GM12878 (cell line): ENCODE data around the gene PPT1. TPM values are rescaled to one million over a fixed set of nuclear protein-coding genes. Genes with fewer than 3 reads are reported as not detected.

Source experiments
- ATF7 ChIP-seq: fragments of 450-650 bp; IDR thresholded peaks from 2 replicates; pipeline ENCODE4 v1.6.1; 2016; ENCODE audit warnings: low read depth, mild to moderate bottlenecking
- CBFB ChIP-seq: IDR thresholded peaks from 2 replicates; pipeline ENCODE4 v1.6.1; 2016; ENCODE audit warnings: antibody characterized with exemption, low read depth
- GABPA ChIP-seq: IDR thresholded peaks from 2 replicates; pipeline ENCODE4 v1.6.1; 2014; ENCODE audit warnings: antibody characterized with exemption, low read depth, mild to moderate bottlenecking, inconsistent platforms
- NBN ChIP-seq: fragments of 450-650 bp; IDR thresholded peaks from 2 replicates; pipeline ENCODE4 v1.6.1; 2016
- NFYA ChIP-seq: IDR thresholded peaks from 2 replicates; pipeline ENCODE4 v1.6.1; 2011; ENCODE audit warnings: low read depth, mild to moderate bottlenecking, low read length, improper control_type of control experiment, borderline replicate concordance
- SMAD1 ChIP-seq: fragments of 450-650 bp; IDR thresholded peaks from 2 replicates; pipeline ENCODE4 v1.6.1; 2018; ENCODE audit warnings: mild to moderate bottlenecking, low read depth; ENCODE audit not compliant: partially characterized antibody
- SMARCA5 ChIP-seq: fragments of 450-650 bp; IDR thresholded peaks from 2 replicates; pipeline ENCODE4 v1.6.1; 2017; ENCODE audit warnings: mild to moderate bottlenecking
- SPI1 ChIP-seq: IDR thresholded peaks from 2 replicates; pipeline ENCODE4 v1.6.1; 2011; ENCODE audit warnings: low read depth, mild to moderate bottlenecking, low read length, moderate library complexity, borderline replicate concordance; ENCODE audit not compliant: insufficient read depth
- ZNF274 ChIP-seq: IDR thresholded peaks from one replicate; pipeline ENCODE4 v1.8.0; 2011; ENCODE audit not compliant: insufficient read length, insufficient read depth
- polyA plus RNA-seq, 11 experiments: library from polyadenylated mRNA; depleted of rRNA in 4 of 11; unstranded in 6 of 11; stranded (reverse) in 5 of 11; fragments of >200 nt; fragmentation: Nextera tagmentation in 4 of 11; fragmentation: Illumina TruSeq in 1 of 11; extraction: Ambion mirVana in 4 of 11; extraction: Trizol in 1 of 11; gene quantifications; 1 replicate in 1 of 11; 2 replicates in 10 of 11; pipeline versions ENCODE4 v1.2.1 to v1.2.3, GENCODE V29; 2011 to 2016; ENCODE audit warnings: inconsistent platforms in 2 of 11, missing spikeins in 2 of 11, low read depth in 1 of 11
- total RNA-seq, 4 experiments: library from RNA; depleted of rRNA in 3 of 4; stranded (reverse); fragments of >200 nt in 3 of 4; fragmentation: Illumina TruSeq in 1 of 4; extraction: Trizol in 1 of 4; gene quantifications; 2 replicates each; pipeline versions ENCODE4 v1.2.1 to v1.2.3, GENCODE V29; 2013 to 2021
- TF ChIP-seq, protein P1 (sequence below): fragments of 450-650 bp; formaldehyde crosslinking; IDR thresholded peaks from 2 replicates; pipeline ENCODE4 v1.4.0; 2020; ENCODE audit warnings: mild to moderate bottlenecking, moderate library complexity
- TF ChIP-seq, protein P2 (sequence below): IDR thresholded peaks from 2 replicates; pipeline ENCODE4 v1.6.1; 2012; ENCODE audit warnings: mild to moderate bottlenecking, low read depth, low read length
- TF ChIP-seq, protein P3 (sequence below): IDR thresholded peaks from 2 replicates; pipeline ENCODE4 v1.6.1; 2012; ENCODE audit warnings: low read length, inconsistent platforms
- TF ChIP-seq, protein P4 (sequence below): fragments of 450-650 bp; IDR thresholded peaks from 2 replicates; pipeline ENCODE4 v1.6.1; 2018; ENCODE audit warnings: mild to moderate bottlenecking, low read depth, moderate library complexity; ENCODE audit not compliant: partially characterized antibody
- TF ChIP-seq, protein P5 (sequence below): fragments of 450-650 bp; IDR thresholded peaks from 2 replicates; pipeline ENCODE4 v1.6.1; 2017; ENCODE audit warnings: low read depth, mild to moderate bottlenecking, moderate library complexity

Gene PPT1
- total and polyA plus RNA-seq, 10 of the 15 experiments (the other 5 are each of a cell fraction or from before 2014, with no cell fraction given): 50.4 to 147 (median 103) TPM

DNA sequence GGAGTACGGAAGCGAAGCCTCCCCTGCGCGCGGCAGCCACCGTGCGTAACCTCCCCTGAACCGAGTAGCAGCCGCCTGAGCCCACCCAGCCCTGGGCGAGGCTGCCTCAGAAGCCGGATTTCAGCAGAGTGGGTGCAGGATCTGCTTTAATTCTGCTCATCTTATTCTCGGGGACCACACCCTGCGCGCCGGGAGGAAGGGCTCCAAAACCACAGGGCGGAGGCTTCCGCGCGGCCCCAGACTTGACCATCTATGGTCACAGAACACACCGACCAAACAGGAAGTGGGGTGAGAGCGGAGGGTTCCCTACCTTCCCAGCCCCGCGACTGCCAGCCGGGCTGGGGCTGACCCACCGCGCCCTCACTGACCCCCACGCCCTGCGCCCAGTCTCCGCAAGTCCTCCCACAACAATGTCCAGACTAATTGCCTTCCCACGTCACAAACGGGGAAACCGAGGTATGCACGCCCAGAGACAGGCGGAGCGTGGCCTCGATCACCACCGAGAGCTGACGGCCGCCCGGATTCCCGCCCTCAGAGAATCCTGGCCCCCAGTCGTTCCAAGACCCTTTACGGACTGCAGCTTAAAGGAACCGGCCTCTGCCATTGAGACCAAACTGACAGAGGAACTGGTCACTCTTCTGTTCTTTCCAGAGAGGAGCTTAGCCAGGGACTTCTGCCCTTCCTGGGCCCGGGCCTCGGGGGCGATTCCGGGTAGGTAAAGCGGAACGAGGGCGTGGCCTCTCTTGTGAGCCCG, 57.1 kb downstream of the PPT1 start (continued):
- TF ChIP-seq, protein P1, sequence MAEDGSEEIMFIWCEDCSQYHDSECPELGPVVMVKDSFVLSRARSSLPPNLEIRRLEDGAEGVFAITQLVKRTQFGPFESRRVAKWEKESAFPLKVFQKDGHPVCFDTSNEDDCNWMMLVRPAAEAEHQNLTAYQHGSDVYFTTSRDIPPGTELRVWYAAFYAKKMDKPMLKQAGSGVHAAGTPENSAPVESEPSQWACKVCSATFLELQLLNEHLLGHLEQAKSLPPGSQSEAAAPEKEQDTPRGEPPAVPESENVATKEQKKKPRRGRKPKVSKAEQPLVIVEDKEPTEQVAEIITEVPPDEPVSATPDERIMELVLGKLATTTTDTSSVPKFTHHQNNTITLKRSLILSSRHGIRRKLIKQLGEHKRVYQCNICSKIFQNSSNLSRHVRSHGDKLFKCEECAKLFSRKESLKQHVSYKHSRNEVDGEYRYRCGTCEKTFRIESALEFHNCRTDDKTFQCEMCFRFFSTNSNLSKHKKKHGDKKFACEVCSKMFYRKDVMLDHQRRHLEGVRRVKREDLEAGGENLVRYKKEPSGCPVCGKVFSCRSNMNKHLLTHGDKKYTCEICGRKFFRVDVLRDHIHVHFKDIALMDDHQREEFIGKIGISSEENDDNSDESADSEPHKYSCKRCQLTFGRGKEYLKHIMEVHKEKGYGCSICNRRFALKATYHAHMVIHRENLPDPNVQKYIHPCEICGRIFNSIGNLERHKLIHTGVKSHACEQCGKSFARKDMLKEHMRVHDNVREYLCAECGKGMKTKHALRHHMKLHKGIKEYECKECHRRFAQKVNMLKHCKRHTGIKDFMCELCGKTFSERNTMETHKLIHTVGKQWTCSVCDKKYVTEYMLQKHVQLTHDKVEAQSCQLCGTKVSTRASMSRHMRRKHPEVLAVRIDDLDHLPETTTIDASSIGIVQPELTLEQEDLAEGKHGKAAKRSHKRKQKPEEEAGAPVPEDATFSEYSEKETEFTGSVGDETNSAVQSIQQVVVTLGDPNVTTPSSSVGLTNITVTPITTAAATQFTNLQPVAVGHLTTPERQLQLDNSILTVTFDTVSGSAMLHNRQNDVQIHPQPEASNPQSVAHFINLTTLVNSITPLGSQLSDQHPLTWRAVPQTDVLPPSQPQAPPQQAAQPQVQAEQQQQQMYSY (CRISPR knock-in tag): 0 out of 2 replicates have a peak, but pooled peaks have one; percentile 68
- TF ChIP-seq SMAD1 (peak; percentile 86), GABPA (peak; percentile 60), ZNF274 (no peak), CBFB (peak; percentile 97), NBN (peak; percentile 78), ATF7 (no peak), SPI1 (peak; percentile 84), NFYA (no peak), SMARCA5 (peak; percentile 89)
- TF ChIP-seq, protein P2, sequence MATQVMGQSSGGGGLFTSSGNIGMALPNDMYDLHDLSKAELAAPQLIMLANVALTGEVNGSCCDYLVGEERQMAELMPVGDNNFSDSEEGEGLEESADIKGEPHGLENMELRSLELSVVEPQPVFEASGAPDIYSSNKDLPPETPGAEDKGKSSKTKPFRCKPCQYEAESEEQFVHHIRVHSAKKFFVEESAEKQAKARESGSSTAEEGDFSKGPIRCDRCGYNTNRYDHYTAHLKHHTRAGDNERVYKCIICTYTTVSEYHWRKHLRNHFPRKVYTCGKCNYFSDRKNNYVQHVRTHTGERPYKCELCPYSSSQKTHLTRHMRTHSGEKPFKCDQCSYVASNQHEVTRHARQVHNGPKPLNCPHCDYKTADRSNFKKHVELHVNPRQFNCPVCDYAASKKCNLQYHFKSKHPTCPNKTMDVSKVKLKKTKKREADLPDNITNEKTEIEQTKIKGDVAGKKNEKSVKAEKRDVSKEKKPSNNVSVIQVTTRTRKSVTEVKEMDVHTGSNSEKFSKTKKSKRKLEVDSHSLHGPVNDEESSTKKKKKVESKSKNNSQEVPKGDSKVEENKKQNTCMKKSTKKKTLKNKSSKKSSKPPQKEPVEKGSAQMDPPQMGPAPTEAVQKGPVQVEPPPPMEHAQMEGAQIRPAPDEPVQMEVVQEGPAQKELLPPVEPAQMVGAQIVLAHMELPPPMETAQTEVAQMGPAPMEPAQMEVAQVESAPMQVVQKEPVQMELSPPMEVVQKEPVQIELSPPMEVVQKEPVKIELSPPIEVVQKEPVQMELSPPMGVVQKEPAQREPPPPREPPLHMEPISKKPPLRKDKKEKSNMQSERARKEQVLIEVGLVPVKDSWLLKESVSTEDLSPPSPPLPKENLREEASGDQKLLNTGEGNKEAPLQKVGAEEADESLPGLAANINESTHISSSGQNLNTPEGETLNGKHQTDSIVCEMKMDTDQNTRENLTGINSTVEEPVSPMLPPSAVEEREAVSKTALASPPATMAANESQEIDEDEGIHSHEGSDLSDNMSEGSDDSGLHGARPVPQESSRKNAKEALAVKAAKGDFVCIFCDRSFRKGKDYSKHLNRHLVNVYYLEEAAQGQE: peak; percentile 25; the same call in 1 of the 2 replicates
- TF ChIP-seq, protein P3, sequence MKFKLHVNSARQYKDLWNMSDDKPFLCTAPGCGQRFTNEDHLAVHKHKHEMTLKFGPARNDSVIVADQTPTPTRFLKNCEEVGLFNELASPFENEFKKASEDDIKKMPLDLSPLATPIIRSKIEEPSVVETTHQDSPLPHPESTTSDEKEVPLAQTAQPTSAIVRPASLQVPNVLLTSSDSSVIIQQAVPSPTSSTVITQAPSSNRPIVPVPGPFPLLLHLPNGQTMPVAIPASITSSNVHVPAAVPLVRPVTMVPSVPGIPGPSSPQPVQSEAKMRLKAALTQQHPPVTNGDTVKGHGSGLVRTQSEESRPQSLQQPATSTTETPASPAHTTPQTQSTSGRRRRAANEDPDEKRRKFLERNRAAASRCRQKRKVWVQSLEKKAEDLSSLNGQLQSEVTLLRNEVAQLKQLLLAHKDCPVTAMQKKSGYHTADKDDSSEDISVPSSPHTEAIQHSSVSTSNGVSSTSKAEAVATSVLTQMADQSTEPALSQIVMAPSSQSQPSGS: no peak
- TF ChIP-seq, protein P4, sequence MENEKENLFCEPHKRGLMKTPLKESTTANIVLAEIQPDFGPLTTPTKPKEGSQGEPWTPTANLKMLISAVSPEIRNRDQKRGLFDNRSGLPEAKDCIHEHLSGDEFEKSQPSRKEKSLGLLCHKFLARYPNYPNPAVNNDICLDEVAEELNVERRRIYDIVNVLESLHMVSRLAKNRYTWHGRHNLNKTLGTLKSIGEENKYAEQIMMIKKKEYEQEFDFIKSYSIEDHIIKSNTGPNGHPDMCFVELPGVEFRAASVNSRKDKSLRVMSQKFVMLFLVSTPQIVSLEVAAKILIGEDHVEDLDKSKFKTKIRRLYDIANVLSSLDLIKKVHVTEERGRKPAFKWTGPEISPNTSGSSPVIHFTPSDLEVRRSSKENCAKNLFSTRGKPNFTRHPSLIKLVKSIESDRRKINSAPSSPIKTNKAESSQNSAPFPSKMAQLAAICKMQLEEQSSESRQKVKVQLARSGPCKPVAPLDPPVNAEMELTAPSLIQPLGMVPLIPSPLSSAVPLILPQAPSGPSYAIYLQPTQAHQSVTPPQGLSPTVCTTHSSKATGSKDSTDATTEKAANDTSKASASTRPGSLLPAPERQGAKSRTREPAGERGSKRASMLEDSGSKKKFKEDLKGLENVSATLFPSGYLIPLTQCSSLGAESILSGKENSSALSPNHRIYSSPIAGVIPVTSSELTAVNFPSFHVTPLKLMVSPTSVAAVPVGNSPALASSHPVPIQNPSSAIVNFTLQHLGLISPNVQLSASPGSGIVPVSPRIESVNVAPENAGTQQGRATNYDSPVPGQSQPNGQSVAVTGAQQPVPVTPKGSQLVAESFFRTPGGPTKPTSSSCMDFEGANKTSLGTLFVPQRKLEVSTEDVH: no peak
- TF ChIP-seq, protein P5, sequence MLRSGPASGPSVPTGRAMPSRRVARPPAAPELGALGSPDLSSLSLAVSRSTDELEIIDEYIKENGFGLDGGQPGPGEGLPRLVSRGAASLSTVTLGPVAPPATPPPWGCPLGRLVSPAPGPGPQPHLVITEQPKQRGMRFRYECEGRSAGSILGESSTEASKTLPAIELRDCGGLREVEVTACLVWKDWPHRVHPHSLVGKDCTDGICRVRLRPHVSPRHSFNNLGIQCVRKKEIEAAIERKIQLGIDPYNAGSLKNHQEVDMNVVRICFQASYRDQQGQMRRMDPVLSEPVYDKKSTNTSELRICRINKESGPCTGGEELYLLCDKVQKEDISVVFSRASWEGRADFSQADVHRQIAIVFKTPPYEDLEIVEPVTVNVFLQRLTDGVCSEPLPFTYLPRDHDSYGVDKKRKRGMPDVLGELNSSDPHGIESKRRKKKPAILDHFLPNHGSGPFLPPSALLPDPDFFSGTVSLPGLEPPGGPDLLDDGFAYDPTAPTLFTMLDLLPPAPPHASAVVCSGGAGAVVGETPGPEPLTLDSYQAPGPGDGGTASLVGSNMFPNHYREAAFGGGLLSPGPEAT: peak; percentile 63
